NCI-H524 treated with DMSO at 0.1 percent for 48 hours (cell line): ENCODE measurements around the gene SEC61B.
"Not testable (repeated sequence)": the region's sequence is repeated elsewhere in the genome, so short reads cannot be mapped to it uniquely, and the experiment has no call there.

Experiments
- DNase-seq: peaks from one replicate; lab custom pipeline; 2025; lab: John Stamatoyannopoulos, UW

The SEC61B gene

DNA sequence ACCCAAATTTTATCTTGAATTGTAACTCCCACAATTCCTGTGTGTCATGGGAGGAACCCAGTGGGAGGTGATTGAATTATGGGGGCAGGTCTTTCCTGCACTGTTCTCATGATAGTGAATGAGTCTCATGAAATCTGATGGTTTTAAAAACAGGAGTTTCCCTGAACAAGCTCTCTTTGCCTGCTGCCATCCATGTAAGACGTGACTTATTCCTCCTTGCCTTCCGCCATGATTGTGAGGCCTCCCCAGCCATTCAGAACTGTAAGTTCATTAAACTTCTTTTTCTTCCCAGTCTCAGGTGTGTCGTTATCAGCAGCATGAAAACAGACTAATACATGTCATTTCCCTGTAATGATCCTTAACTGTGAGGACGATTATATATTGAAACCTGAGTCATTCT, 15.8 kb downstream of the SEC61B start:
- not testable (repeated sequence) for DNase-seq

DNA sequence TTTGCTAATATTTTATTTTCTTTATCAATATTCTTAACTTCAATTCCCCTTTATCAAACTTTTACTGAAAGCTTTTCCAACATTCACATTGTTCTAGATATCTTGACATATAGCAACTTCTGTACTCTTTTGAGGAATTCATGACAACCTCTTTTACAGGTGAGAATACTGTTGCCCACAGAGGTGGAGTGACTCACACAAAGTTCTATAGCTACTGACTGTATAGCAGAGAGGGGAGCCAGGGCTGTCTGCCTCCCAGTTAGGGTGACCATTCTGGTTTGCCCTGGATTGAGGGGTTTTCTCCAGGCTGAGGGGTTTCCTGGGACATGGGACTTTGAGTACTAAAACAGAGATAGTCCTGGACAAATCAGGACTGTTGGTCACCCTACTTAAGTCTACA, 16.2 kb downstream of the SEC61B start:
- no peak for DNase-seq

DNA sequence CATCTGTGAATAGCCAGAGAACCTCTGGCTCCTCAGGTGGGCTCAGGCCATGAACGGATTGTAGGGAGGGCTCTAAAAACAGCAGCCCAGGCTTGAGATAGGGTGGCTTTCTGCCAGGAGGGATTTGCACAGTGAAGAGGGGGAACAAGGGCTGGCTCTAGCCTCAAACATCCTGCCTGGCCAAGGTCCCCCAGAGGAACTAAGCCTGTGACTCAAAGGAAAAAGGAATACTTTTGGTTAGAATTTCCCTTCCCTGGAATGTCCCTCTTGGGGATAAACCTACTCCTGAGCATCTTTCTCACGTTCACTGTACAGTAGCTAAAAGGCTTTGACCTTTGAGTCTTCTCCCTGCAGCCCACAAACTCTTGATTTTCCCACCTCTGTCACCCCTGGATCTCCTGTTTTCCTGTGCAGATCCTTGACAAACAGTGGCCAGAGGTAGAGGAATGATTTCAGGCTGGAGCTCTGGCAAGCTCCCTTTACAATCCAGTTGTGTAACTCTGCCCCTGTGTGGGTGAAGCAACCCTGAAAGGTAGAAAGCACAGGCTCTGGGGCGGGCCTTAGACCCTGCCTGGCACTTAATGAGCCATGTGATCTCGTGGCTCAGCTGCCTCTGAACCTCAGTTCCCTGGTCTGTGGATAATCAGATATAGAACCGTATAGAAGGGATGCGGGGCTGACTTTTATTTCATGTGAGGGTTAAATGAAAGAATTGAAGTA, 17.4 kb downstream of the SEC61B start:
- no peak for DNase-seq

DNA sequence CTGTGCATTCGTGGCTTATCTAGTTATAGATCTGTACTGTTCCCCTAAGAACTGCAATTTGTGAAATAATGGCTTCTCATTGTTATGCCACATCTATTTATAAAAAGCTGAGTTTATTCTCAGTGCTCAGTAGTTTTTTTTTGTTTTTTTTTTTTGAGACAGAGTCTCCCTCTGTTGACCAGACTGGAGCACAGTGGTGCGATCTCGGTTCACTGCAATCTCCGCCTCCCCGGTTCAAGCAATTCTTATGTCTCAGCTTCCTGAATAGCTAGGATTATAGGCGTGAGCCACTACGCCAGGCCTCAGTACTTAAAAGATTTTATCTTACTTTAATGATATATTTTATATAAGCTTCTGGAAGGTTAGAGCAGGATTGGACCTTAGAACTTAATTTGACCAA, 19.0 kb downstream of the SEC61B start:
- DNase-seq: no peak

DNA sequence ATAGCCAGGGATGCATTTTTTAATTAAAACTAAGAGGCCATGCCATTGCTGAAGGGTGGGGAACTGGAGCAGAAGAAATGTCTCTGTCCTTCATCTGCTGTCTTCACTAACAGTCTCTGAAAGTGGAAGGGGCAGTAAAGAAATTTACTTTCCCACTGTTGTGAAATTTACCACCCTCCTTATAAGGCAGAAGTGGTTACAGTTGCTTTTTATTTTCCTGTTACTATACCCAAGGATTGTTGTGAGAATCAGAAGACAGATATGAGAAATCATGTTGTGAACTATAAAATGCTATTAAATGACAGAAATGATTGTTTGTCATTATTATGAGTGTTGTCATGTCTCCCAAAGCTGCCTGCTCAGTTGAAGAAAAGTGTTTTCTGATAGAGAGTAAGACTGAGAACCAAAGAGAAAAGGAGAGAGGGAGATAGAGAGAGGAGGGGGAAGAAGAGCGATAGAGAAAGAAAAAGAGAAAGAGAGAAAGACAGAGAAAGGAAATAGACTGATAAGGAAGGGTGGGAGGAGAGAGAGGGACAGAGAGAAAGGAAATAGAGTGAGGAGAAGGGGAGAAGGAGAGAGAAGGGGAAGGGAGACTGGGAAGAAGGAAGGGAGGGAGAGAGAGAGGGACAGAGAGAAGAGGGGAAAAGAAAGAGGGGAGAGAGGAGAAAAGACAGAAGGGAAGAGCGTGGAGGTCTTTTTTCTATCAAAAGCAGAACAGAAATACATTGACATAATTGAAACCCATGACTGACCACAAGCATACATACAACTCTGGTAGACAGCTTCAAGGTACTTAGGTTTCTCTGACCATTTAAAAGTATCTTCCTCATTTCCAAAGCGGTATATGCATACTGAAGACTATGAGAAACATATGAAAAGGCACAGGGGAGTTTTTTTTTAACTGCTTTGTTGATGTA, 22.5 kb downstream of the SEC61B start:
- no peak for DNase-seq

DNA sequence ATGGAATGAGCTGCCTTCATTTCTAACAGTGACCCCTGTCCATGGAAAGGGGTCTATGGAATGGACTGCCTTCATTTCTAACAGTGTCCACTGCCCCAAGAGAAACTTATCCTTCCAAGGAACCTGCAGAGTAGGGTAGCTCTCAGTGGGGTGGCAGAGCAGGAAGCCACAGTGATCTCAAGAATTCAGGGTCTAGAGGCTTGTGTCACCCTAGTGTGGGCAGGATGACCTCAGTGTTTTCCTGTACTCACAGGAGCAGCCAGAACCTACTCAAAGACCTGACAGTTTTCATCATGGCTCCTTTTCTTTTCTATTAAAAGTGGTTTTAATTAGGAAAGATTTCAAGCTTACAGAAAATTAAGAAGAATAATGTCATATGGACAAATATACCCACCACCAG, 27.5 kb downstream of the SEC61B start:
- DNase-seq: no peak

DNA sequence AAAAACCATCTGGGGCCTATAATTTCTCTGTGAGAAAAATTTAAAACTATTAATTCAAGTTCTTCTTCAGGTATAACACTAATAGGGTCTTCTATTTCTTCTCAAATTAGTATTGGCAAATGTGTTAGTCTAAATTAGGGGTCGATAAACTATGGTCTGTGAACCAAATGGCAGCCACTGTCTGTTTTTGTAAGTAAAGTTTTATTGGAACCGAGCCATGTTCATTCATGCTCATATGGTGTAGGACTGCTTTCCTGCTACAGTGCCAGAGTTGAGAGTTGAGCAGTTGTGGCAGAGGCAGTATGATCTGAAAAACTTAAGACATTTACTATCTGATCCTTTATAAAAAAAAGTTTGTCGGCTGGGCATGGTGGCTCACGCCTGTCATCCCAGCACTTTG, 29.1 kb downstream of the SEC61B start:
- no peak for DNase-seq

DNA sequence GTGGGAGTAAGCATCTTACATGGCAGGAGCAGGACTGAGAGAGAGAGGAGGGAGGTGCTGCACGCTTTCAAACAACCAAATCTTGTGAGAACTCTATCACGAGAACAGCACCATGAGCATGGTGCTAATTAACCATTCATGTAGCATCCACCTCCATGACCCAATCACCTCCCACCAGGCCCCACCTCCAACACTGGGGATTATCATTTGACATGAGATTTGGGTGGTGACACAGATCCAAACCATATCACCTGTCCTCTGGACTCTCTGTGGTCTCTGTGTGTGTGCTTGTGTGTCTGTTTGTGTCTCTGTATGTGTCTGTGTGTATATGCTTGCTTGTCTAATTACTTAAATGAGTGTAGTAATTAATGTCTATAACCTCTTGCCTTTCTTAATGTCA, 31.1 kb downstream of the SEC61B start:
- no peak for DNase-seq

DNA sequence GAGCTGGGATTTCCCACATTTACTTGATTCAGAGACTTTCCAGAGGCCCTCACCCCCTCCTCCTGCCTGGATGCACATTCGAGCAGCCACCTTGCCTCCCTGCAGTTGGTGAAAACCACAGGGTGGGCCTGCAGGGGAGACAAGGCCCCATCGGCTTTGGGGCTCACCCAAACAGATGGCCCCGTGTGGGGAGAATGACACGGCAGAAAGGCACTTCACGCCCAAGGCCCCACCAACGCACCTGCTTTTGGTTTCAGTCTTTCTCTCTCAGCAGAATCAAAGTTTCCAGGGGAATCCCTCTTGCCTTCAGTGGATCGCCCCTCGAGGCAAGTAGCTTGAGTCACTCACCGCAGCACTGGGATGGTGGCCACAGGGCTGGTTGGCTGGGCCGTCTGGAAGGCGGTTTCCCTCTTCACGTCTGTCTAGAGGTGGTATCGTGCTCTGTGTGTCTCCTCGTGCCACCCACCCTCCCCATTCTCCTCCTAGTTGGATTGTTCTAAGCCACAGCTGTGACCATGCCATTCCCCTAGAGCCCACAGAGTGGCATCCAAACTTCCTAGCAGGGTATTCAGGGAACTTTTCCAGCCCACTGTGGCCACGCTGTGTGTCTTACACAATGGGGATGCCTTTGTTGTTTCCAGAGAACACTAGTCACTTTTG, 31.8 kb downstream of the SEC61B start:
- DNase-seq: no peak

DNA sequence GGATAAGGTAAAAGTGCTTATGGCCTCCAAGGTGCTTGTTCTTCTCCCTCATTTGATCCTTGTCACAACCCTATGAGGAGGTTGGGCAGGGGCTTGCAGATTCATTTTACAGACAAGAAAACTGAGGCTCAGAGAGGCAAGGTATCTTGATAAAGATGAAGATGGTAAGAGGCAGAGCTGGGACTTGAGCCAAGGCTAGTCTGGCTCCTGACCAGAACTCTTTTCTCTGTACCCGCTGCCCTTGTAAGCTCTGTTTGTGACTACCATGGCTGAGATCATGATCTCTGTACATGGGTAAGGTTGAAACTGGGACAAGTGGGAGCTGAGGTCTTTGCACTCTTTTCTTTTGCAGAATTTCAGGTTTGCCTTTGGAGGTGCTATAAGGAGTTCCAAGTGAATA, 33.6 kb downstream of the SEC61B start:
- DNase-seq: no peak

DNA sequence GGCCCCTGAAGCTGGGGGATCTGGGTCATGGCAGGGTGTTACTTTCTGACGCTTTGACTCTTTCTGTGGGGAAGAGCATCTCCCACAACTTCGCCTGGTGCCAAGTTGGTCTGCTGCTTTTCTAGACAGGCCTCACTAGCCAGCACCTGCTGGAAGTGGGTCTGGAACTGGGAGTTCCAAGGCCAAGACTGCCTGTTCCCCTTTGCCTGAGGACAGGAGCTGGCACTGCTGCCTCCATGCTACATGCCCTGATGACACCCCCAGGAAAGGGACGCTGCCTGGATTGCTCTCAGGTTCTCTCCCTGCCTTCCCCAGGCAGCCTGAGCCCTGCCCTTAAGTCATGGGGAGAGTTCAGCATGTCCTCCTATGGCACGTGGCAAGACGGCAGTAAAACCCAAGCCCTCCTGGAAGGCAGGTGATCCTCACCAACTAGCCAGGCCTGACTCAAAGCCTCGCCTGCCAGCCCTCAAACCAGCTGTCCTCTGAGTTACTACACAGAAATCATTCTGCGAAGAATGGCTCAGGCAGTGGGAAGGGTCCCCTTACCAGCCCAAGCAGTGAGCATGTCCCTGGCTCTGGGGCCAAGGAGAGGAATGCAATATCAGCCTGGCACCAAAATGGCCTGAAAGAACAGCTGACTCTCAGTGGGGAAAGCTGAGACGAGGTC, 35.8 kb downstream of the SEC61B start:
- DNase-seq: no peak

DNA sequence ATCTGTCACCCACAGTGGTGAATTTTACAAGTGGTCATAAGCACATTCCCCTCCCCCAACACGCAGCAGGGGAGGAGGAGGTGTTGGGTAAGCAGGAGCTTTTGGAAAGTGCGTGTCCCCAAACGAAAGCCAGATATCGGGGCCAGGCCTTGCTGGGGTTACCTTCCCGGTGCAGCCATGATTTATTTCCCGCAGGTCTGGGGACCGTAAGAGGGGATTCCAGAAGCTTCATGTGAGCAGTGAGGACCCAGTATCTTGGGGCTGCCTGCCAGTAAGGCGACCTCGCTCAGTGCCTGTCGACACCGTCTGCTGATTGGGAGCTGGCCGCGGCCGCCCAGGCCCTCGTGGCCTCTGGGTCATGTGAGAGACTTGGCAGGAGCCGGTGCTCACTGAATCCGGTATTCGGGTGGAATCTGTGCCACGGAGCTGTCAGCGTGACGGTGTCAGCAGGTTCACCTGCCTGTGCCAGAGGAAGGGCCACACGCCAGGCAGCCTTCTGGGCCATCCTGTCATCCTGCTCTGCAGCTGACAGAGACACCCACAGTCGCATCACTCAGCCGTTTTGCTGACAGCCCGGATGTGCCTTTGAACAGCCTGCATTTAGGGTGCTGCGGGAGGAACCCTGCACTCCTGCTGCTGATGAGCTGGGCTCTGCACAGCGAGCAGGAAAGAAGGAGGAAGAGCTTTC, 37.3 kb downstream of the SEC61B start:
- DNase-seq: no peak

DNA sequence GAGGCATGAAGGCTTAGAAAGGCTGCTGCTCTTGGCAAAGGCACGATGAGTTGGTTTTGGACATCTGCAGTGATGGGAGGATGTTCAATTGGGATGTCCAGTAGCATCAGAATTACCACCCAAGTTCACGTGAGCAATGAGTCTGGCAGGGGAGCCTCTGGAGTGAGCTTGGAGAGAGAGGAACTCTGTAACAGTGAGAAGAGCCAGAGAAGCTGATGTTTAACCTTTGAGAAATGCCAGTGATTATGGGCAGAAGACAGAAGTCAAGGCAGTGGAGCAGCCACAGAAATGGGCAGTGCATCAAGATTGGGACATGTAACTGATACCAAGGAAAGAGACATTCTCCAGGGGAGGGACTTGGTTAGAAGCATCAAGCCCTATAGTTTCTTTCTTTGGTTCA, 39.8 kb downstream of the SEC61B start:
- no peak for DNase-seq

DNA sequence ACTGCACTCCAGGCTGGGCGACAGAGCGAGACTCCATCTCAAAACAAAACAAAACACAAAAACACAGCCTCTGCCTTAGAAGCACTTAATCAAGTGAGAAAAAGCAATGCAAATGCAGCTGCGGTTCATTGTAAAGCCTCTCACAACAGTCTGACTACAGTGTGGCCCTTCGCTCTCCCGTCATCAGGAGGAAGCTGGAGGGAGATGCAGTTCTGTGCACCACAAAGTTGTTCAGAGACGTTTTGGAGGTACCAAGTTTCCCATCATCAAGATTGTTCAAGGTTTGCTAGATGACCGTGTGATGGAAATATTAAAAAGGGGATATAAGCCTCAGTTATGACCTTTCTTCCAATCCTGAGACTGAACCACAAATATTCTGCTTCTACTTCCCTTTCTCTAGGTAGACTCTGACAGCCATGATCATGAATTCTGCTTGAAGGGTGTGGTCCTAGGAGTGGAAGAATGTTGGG, 40.9 kb downstream of the SEC61B start:
- no peak for DNase-seq

DNA sequence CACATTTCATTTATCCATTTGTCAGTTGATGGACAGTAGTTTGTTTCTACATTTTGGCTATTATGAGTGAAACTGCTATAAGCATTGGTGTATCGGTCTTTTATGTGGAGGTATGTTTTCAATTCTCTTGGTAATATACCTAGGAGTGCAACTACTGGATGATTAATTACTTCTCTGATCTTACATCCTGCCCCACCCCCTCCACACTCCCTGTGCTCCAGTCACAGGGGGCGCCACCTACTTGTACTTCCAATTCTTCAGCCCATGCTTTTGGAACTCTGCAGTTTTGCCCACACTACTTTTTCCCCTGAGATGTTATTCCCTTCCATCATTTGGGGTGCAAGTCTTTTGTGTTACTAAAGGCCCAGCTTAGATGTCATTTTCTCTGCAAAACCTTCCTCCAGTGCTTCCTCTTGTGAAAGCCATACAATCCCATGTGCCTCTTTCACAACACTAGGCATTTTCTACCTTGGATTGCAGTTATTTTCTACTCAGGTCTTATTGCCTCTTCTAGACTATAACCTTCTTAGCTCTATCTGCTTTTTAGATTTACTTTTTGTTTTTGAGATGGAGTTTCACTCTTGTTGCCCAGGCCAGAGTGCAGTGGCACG, 42.1 kb downstream of the SEC61B start:
- no peak for DNase-seq

DNA sequence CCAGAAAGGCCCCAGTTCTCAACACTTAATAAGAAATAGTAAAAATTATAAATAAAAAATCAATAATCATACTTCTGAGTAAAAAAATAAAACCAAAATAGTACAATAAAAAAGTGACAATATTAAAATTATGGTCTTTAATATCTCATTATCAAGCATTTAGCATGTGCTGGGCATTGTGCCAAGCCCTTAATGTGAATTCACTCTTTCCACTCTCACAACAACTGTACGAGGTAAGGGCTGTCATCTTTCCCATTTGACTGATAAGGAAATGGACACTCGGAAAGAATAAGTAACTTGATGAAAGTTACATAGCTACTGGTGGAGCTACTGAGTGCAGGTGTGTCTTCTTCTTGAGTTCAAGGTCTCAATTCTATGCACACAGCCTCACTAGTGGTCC, 43.6 kb downstream of the SEC61B start:
- no peak for DNase-seq

DNA sequence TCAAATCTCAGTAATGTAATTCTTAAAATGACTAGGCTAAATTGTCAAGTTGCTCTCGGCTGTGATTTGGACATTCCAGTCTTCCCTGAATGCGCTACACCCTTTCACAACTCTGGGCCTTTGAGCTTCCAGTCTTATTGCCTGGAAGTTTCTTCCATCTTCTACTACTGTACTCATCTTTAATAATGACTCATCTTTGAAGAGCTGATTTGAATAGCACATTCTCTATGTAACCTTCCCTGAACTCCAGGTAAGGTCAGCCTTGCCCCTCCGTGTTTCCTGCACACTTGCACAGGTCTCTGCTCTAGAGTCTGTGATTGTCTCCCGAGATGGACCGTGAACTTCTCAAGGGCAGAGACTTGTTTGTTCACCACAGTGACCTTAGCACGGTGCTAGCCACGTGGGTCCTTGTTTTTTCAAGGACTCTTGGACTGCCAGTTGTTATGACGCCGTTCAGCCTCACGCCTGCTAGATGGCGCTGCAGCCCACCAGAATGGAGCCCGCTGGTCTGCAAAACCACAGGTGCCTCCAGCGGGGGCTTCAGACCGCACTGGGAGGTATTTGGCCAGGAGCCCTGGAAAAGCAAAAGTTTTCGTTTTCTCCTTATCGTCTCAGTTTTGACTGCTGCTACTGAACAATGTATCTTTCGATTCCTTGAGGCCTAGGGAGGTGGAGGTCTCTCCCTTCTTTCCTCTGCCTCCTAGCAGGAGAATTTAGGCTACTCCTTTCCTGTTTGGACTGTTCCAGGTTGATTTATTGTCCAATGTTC, 44.4 kb downstream of the SEC61B start:
- peak; percentile 18 for DNase-seq

DNA sequence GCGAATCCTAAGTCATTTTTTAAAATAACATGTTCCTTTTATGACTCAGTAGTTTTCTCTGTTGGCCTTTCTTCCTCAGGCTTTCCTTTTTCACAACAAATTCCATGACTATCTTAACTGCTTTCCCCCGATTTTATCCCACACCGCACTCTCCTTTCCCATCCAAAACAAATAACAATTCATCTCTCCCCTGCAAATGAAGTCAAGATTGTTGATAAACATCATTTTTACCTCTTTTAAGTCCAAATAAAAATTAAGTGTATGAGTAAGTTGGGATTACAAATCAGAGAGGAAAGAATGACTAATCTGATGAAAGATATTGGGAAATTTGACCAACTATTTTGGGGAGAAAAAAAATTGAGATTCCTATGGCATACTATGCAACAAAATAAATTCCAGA, 47.3 kb downstream of the SEC61B start:
- no peak for DNase-seq

DNA sequence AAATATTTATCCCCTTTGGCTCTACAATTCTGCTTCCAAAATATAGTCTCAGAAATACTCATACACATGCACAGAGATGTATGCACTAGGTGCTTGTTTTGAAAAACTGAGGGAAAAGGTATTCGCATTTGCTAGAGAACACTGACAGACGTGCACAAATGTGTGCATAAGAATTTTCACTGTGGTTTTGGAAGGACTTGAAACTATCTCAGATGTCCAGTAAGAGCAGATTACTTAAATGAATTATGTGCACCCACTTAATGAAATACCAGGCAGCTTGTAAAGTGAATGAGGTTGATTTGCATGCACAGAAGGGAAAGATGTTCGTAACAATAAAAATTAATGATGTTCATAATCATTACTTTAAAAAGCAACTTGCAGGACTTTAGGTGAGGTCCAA, 48.4 kb downstream of the SEC61B start:
- no peak for DNase-seq

DNA sequence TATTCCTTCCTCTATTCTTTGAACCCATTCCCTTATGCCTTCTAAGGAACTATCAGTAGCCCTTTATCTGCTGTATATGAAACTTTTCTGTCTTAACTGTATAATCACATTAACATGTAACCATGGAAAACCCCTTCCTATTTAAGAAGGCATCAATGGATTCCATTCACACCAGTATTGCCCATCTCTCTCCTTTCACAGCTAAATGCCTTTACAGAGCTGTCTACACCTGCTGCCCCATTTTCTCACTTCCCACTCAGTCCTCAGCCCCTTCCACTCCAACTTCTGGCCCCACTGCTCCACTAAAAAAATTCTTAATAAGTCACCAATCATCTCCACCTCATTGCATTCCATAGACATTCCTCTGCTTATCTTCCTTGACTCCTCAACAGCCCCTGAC, 50.8 kb downstream of the SEC61B start:
- DNase-seq: no peak
